GM18867 (cell line): ENCODE results near the gene LAGE3.

Experiments
- ATAC-seq: cut with Tn5 transposase; IDR thresholded peaks from one replicate; pipeline ENCODE4 v1.9.1; 2021; ENCODE audit warnings: mild to moderate bottlenecking, moderate library complexity; ENCODE audit not compliant: unreplicated experiment

Gene LAGE3

GRCh38 chrX:154481195-154481594 is 2.1 kb upstream of the LAGE3 start:
- no peak for ATAC-seq

GRCh38 chrX:154477891-154478477 is 1.1 kb downstream of the LAGE3 start:
- no peak for ATAC-seq

GRCh38 chrX:154476821-154477220 is 2.3 kb downstream of the LAGE3 start:
- no peak for ATAC-seq

GRCh38 chrX:154473683-154474082 is 5.4 kb downstream of the LAGE3 start:
- no peak for ATAC-seq

GRCh38 chrX:154472685-154473632 is 6.1 kb downstream of the LAGE3 start:
- no peak for ATAC-seq

GRCh38 chrX:154471839-154472684 is 7.0 kb downstream of the LAGE3 start:
- no peak for ATAC-seq

GRCh38 chrX:154470914-154471568 is 8.0 kb downstream of the LAGE3 start:
- ATAC-seq = no peak

GRCh38 chrX:154470434-154470833 is 8.6 kb downstream of the LAGE3 start:
- no peak for ATAC-seq

GRCh38 chrX:154469880-154470279 is 9.2 kb downstream of the LAGE3 start:
- no peak for ATAC-seq

- no peak for ATAC-seq
Observed at GRCh38 chrX:154469114-154469513, 10.0 kb downstream of the LAGE3 start.

GRCh38 chrX:154468217-154468616 is 10.9 kb downstream of the LAGE3 start:
- ATAC-seq = no peak

GRCh38 chrX:154467556-154467955 is 11.5 kb downstream of the LAGE3 start:
- no peak for ATAC-seq

GRCh38 chrX:154466907-154467306 is 12.2 kb downstream of the LAGE3 start:
- no peak for ATAC-seq

GRCh38 chrX:154466036-154466435 is 13.0 kb downstream of the LAGE3 start:
- no peak for ATAC-seq

- no peak for ATAC-seq
Observed at GRCh38 chrX:154465601-154466000, 13.5 kb downstream of the LAGE3 start.

- ATAC-seq = no peak
Observed at GRCh38 chrX:154464806-154465365, 14.2 kb downstream of the LAGE3 start.

GRCh38 chrX:154463611-154464220 is 15.4 kb downstream of the LAGE3 start:
- ATAC-seq = no peak

- no peak for ATAC-seq
Observed at GRCh38 chrX:154462396-154462795, 16.7 kb downstream of the LAGE3 start.

GRCh38 chrX:154460326-154460725 is 18.8 kb downstream of the LAGE3 start:
- no peak for ATAC-seq

GRCh38 chrX:154459832-154460231 is 19.2 kb downstream of the LAGE3 start:
- ATAC-seq = no peak
